K562 (cell line): ENCODE measurements around the gene ENDOD1. TPM values are rescaled to one million over a fixed set of nuclear protein-coding genes. Genes with fewer than 3 reads are reported as not detected.

Source experiments
- AFF1 ChIP-seq, 2 experiments: fragments of 450-650 bp; IDR thresholded peaks; 2 replicates each; pipeline ENCODE4 v1.6.1; 2018; ENCODE audit warnings: mild to moderate bottlenecking in 2 of 2, low read depth in 1 of 2; ENCODE audit not compliant: partially characterized antibody in 2 of 2
- ARID1B ChIP-seq: fragments of 450-650 bp; IDR thresholded peaks from 2 replicates; pipeline ENCODE4 v1.6.1; 2016; ENCODE audit warnings: antibody characterized with exemption, mild to moderate bottlenecking, inconsistent platforms
- BRD9 ChIP-seq: fragments of 450-650 bp; IDR thresholded peaks from 2 replicates; pipeline ENCODE4 v1.6.1; 2018; ENCODE audit warnings: low read depth; ENCODE audit not compliant: partially characterized antibody
- CBFA2T2 ChIP-seq: fragments of 450-650 bp; conservative IDR thresholded peaks from 2 replicates; pipeline ENCODE4 v1.6.1; 2017; ENCODE audit warnings: mild to moderate bottlenecking
- DMBX1 ChIP-seq: fragments of 250-450 bp; sonication (Bioruptor Pico); IDR thresholded peaks from 2 replicates; pipeline ENCODE4 v1.8.0; 2022; ENCODE audit warnings: inconsistent platforms, mild to moderate bottlenecking, moderate library complexity, borderline replicate concordance
- E2F6 ChIP-seq, 2 experiments: IDR thresholded peaks; 2 replicates each; pipeline ENCODE4 v1.6.1; 2011; ENCODE audit warnings: borderline replicate concordance in 1 of 2, control low read depth in 1 of 2, low read depth in 1 of 2, low read length in 1 of 2, mild to moderate bottlenecking in 1 of 2, mixed read lengths in 1 of 2, moderate library complexity in 1 of 2; ENCODE audit not compliant: insufficient read depth in 1 of 2, insufficient read length in 1 of 2, poor library complexity in 1 of 2, severe bottlenecking in 1 of 2; ENCODE audit errors: extremely low read depth in 1 of 2
- EP400 ChIP-seq: fragments of 450-650 bp; IDR thresholded peaks from 2 replicates; pipeline ENCODE4 v1.6.1; 2017; ENCODE audit warnings: antibody characterized with exemption, mild to moderate bottlenecking, moderate library complexity
- ETV5 ChIP-seq: sonication (generic); formaldehyde crosslinking; IDR thresholded peaks from 2 replicates; pipeline ENCODE4 v1.4.0; 2020; ENCODE audit warnings: low read depth, mild to moderate bottlenecking, missing genetic modification reagents
- KHSRP ChIP-seq: fragments of 450-650 bp; IDR thresholded peaks from 2 replicates; pipeline ENCODE4 v1.6.1; 2017
- LARP7 ChIP-seq: fragments of 450-650 bp; IDR thresholded peaks from 2 replicates; pipeline ENCODE4 v1.6.1; 2016
- MCM7 ChIP-seq, 2 experiments: fragments of 450-650 bp; IDR thresholded peaks; 2 replicates each; pipeline ENCODE4 v1.6.1; 2016 to 2018
- MNT ChIP-seq, 2 experiments: fragments of 450-650 bp; conservative IDR thresholded peaks; 2 replicates each; pipeline ENCODE4 v1.6.1; 2017; ENCODE audit warnings: mild to moderate bottlenecking in 2 of 2, moderate library complexity in 2 of 2
- NFIC ChIP-seq: fragments of 450-650 bp; IDR thresholded peaks from 2 replicates; pipeline ENCODE4 v1.6.1; 2017; ENCODE audit warnings: mild to moderate bottlenecking, inconsistent platforms
- NFRKB ChIP-seq: fragments of 450-650 bp; IDR thresholded peaks from 2 replicates; pipeline ENCODE4 v1.6.1; 2016; ENCODE audit warnings: low read depth
- RAD21 ChIP-seq, 2 experiments: fragments of 250-450 bp in 1 of 2; fragments of 450-650 bp in 1 of 2; sonication (Bioruptor Pico) in 1 of 2; formaldehyde crosslinking in 1 of 2; IDR thresholded peaks in 1 of 2; conservative IDR thresholded peaks in 1 of 2; 2 replicates each; pipeline versions ENCODE4 v1.4.0 to v1.8.0; 2020 to 2022; ENCODE audit warnings: mild to moderate bottlenecking in 2 of 2, moderate library complexity in 1 of 2
- RCOR1 ChIP-seq, 2 experiments: IDR thresholded peaks; 2 replicates each; pipeline ENCODE4 v1.6.1; 2012; ENCODE audit warnings: low read depth in 2 of 2, low read length in 2 of 2, borderline replicate concordance in 1 of 2, improper control_type of control experiment in 1 of 2
- SMAD1 ChIP-seq: fragments of 150-350 bp; IDR thresholded peaks from 2 replicates; pipeline ENCODE4 v1.6.1; 2014; ENCODE audit warnings: low read length, low read depth; ENCODE audit not compliant: partially characterized antibody
- SP2 ChIP-seq: IDR thresholded peaks from 2 replicates; pipeline ENCODE4 v1.6.1; 2011; ENCODE audit warnings: mild to moderate bottlenecking, low read depth, low read length, moderate library complexity; ENCODE audit not compliant: poor library complexity, severe bottlenecking; ENCODE audit errors: extremely low read depth
- TAL1 ChIP-seq: fragments of 450-650 bp; IDR thresholded peaks from 2 replicates; pipeline ENCODE4 v1.6.1; 2016; ENCODE audit warnings: mild to moderate bottlenecking
- ZNF764 ChIP-seq: fragments of 250-450 bp; sonication (Bioruptor Pico); IDR thresholded peaks from 2 replicates; pipeline ENCODE4 v1.4.0; 2020; ENCODE audit warnings: low read depth, mild to moderate bottlenecking, moderate library complexity
- polyA plus RNA-seq, 8 experiments: library from polyadenylated mRNA; depleted of rRNA in 4 of 8; stranded (reverse) in 5 of 8; unstranded in 3 of 8; fragments of >200 nt; fragmentation: Nextera tagmentation in 2 of 8; fragmentation: Illumina TruSeq in 1 of 8; extraction: Ambion mirVana in 2 of 8; extraction: Trizol in 1 of 8; gene quantifications; 2 replicates each; pipeline versions ENCODE4 v1.2.1 to v1.2.3, GENCODE V29; 2011 to 2014; ENCODE audit warnings: inconsistent platforms in 1 of 8, missing spikeins in 1 of 8
- total RNA-seq, 7 experiments: library from RNA; depleted of rRNA in 6 of 7; stranded (reverse); fragments of >200 nt in 6 of 7; fragmentation: Illumina TruSeq in 2 of 7; extraction: Trizol in 2 of 7; gene quantifications; 2 replicates each; pipeline versions ENCODE4 v1.2.1 to v1.2.3, GENCODE V29; 2011 to 2021; ENCODE audit warnings: low replicate concordance in 1 of 7

ENDOD1 gene
- total and polyA plus RNA-seq, 9 of the 15 experiments (the other 6 are each of a cell fraction or from before 2014, with no cell fraction given): 4.2 to 11.8 (median 9.3) TPM

GRCh38 chr11:95148938-95149337 lies 59.3 kb downstream of the ENDOD1 start (continued):
- TF ChIP-seq AFF1 (IDR thresholded peaks at IDR 0.05; ENCODE audit: low read depth in 1 of 2, partially characterized antibody in 2 of 2): no peak
- TF ChIP-seq EP400: peak; percentile 40; the same call in 1 of the 2 replicates
- TF ChIP-seq RCOR1 (IDR thresholded peaks at IDR 0.05; ENCODE audit: borderline replicate concordance in 1 of 2, low read depth in 2 of 2, low read length in 2 of 2): 0 out of 4 replicates have a peak, but pooled peaks of 1 of the 2 experiments have one; percentile 22
- TF ChIP-seq DMBX1 (CRISPR knock-in tag): no peak
- no peak for TF ChIP-seq SMAD1
- TF ChIP-seq BRD9: no peak
- TF ChIP-seq NFIC: 0 out of 2 replicates have a peak, but pooled peaks have one; percentile 4
- no peak for TF ChIP-seq MCM7 (IDR thresholded peaks at IDR 0.05)
- 0 out of 2 replicates have a peak, but pooled peaks have one; percentile 38 for TF ChIP-seq NFRKB
- no peak for TF ChIP-seq ETV5 (CRISPR knock-in tag)
- TF ChIP-seq CBFA2T2: peak; percentile 32
- TF ChIP-seq ZNF764: no peak
- no peak for TF ChIP-seq KHSRP
- no peak for TF ChIP-seq LARP7
- 0 out of 4 replicates have a peak, but pooled peaks have one; percentile 44 to 52 for TF ChIP-seq MNT (conservative IDR thresholded peaks at IDR 0.05)
- TF ChIP-seq SP2: no peak
- TF ChIP-seq E2F6 (IDR thresholded peaks at IDR 0.05; ENCODE audit: borderline replicate concordance in 1 of 2, extremely low read depth in 1 of 2, insufficient read depth in 1 of 2, insufficient read length in 1 of 2, low read depth in 1 of 2, low read length in 1 of 2, poor library complexity in 1 of 2, severe bottlenecking in 1 of 2): peak in 1 of 2 experiments; percentile 32
- 0 out of 2 replicates have a peak, but pooled peaks have one; percentile 38 for TF ChIP-seq TAL1
- TF ChIP-seq ARID1B: peak; percentile 51; the same call in 1 of the 2 replicates
- no peak for TF ChIP-seq RAD21 (CRISPR knock-in tag; conservative IDR thresholded peaks at IDR 0.05 in 1 of 2, IDR thresholded peaks at IDR 0.05 in 1 of 2)
